Hepatocyte (in vitro differentiated cells): Measurements from ENCODE around the gene FTCD. TPM values are rescaled to one million over a fixed set of nuclear protein-coding genes. Genes with fewer than 3 reads are reported as not detected.
"Not testable (repeated sequence)": the region's sequence is repeated elsewhere in the genome, so short reads cannot be mapped to it uniquely, and the experiment has no call there.

Experiments
- DNase-seq: peaks from one replicate; pipeline ENCODE4 v3.0.0-alpha.2; 2016; ENCODE audit warnings: low spot score
- H2AFZ ChIP-seq: fragments of 200-600 bp; sonication (generic); 2 replicates; pipeline ENCODE4 v1.6.0; 2016; ENCODE audit warnings: antibody characterized with exemption, mild to moderate bottlenecking
- H3K27ac ChIP-seq: fragments of 200-600 bp; sonication (generic); 2 replicates; pipeline ENCODE4 v1.5.1; 2016; ENCODE audit warnings: mild to moderate bottlenecking
- H3K27me3 ChIP-seq: fragments of 200-600 bp; sonication (generic); 2 replicates; pipeline ENCODE4 v1.6.1; 2016
- H3K36me3 ChIP-seq: fragments of 200-600 bp; sonication (generic); replicated peaks from 2 replicates; pipeline ENCODE4 v1.5.1; 2016; ENCODE audit warnings: low read depth; ENCODE audit not compliant: insufficient read depth
- H3K4me1 ChIP-seq: fragments of 200-600 bp; sonication (generic); 2 replicates; pipeline ENCODE4 v1.5.1; 2016; ENCODE audit warnings: mild to moderate bottlenecking, moderate library complexity; ENCODE audit not compliant: insufficient read depth
- H3K4me2 ChIP-seq: fragments of 200-600 bp; sonication (generic); 2 replicates; pipeline ENCODE4 v1.6.0; 2016
- H3K4me3 ChIP-seq: fragments of 200-600 bp; sonication (generic); 2 replicates; pipeline ENCODE4 v1.5.1; 2016; ENCODE audit warnings: mild to moderate bottlenecking
- H3K79me2 ChIP-seq: fragments of 200-600 bp; sonication (generic); 2 replicates; pipeline ENCODE4 v1.6.0; 2017; ENCODE audit warnings: mild to moderate bottlenecking
- H3K9me2 ChIP-seq: fragments of 200-600 bp; sonication (generic); replicated peaks from 2 replicates; pipeline ENCODE4 v1.6.0; 2017; ENCODE audit warnings: mild to moderate bottlenecking; ENCODE audit not compliant: insufficient read depth
- H3K9me3 ChIP-seq: fragments of 200-600 bp; sonication (generic); 2 replicates; pipeline ENCODE4 v1.5.1; 2016; ENCODE audit warnings: low read depth, mild to moderate bottlenecking
- H4K20me1 ChIP-seq: fragments of 200-600 bp; sonication (generic); 2 replicates; pipeline ENCODE4 v1.6.0; 2016; ENCODE audit warnings: mild to moderate bottlenecking; ENCODE audit not compliant: insufficient read depth, poor library complexity, severe bottlenecking
- CTCF ChIP-seq: fragments of 200-600 bp; sonication (generic); IDR thresholded peaks from 2 replicates; pipeline ENCODE4 v1.5.1; 2016; ENCODE audit warnings: antibody characterized with exemption, mild to moderate bottlenecking; ENCODE audit not compliant: poor library complexity
- EZH2 ChIP-seq: fragments of 200-600 bp; sonication (generic); IDR thresholded peaks from 2 replicates; pipeline ENCODE4 v1.6.1; 2016; ENCODE audit warnings: antibody characterized with exemption, mild to moderate bottlenecking, borderline replicate concordance
- EZH2phosphoT487 ChIP-seq: fragments of 200-600 bp; sonication (generic); IDR thresholded peaks from one replicate; pipeline ENCODE4 v1.6.1; 2018; ENCODE audit warnings: antibody characterized with exemption, mild to moderate bottlenecking, low read depth, moderate library complexity; ENCODE audit not compliant: unreplicated experiment, severe bottlenecking
- WGBS: methylation state at CpG from one replicate; pipeline ENCODE4 v1.1.6; 2016; ENCODE audit warnings: low lambda C conversion rate; ENCODE audit errors: missing lambda C conversion rate; 5-methylcytosine and 5-hydroxymethylcytosine counted together
- polyA plus RNA-seq: library from polyadenylated mRNA; unstranded; fragments of >200 nt; fragmentation: Nextera tagmentation; extraction: Ambion mirVana; gene quantifications from 2 replicates; pipeline ENCODE4 v1.2.1, GENCODE V29; 2016
- total RNA-seq: library from RNA; depleted of rRNA; stranded (reverse); fragments of >200 nt; gene quantifications from 2 replicates; pipeline ENCODE4 v1.2.3, GENCODE V29; 2014

The FTCD gene
- total and polyA plus RNA-seq, 2 experiments from 2014 or later, result 27.5 to 76.8 TPM

GRCh38 chr21:46172863-46173528 is 17.6 kb upstream of the FTCD start:
- no peaks in the 10 kb centered on the region for H4K20me1 ChIP-seq
- H3K9me3 ChIP-seq, result peaks cover 5% of the 10 kb centered on the region
- no peaks in the 10 kb centered on the region for H3K4me1 ChIP-seq
- H3K4me2 ChIP-seq, result no peak overlapping the region
- no peak overlapping the region for H3K4me3 ChIP-seq
- H3K36me3 ChIP-seq, result no peaks in the 10 kb centered on the region
- H3K79me2 ChIP-seq, result peaks cover 22% of the 10 kb centered on the region
- no peaks in the 10 kb centered on the region for H3K9me2 ChIP-seq
- no peak for TF ChIP-seq CTCF
- no peak for TF ChIP-seq EZH2
- no peak for TF ChIP-seq EZH2phosphoT487
- peak; percentile 1 for DNase-seq
- WGBS, result 93% methylated on average over 5 of the region's 6 CpGs
- H3K27ac ChIP-seq, result no peak overlapping the region
- H2AFZ ChIP-seq, result no peak overlapping the region
- no peaks in the 10 kb centered on the region for H3K27me3 ChIP-seq

- H2AFZ ChIP-seq, result no peak overlapping the region
Measured at GRCh38 chr21:46171996-46172862, 16.9 kb upstream of the FTCD start.

GRCh38 chr21:46171585-46171984 is 16.2 kb upstream of the FTCD start:
- Histone ChIP-seq H3K27ac (no peak overlapping the region), H3K9me2 (no peaks in the 10 kb centered on the region), H4K20me1 (no peaks in the 10 kb centered on the region), H3K4me2 (no peak overlapping the region), H3K36me3 (no peaks in the 10 kb centered on the region), H3K27me3 (no peaks in the 10 kb centered on the region), H3K9me3 (no peaks in the 10 kb centered on the region), H3K4me1 (no peaks in the 10 kb centered on the region), H3K4me3 (no peak overlapping the region), H3K79me2 (peaks cover 16% of the 10 kb centered on the region), H2AFZ (no peak overlapping the region)
- no peak for DNase-seq
- no peak for TF ChIP-seq EZH2phosphoT487
- TF ChIP-seq EZH2, result no peak
- no peak for TF ChIP-seq CTCF
- WGBS, result 89% methylated on average over 2 of the region's 2 CpGs

More at GRCh38 chr21:46171996-46172862, 16.9 kb upstream of the FTCD start:
- no peaks in the 10 kb centered on the region for H3K9me3 ChIP-seq
- no peak for DNase-seq
- H3K27ac ChIP-seq, result no peak overlapping the region
- 92% methylated on average over 15 of the region's 21 CpGs for WGBS
- no peaks in the 10 kb centered on the region for H4K20me1 ChIP-seq
- H3K4me3 ChIP-seq, result no peak overlapping the region
- TF ChIP-seq EZH2phosphoT487 (no peak), EZH2 (no peak), CTCF (no peak)
- H3K4me2 ChIP-seq, result no peak overlapping the region
- no peaks in the 10 kb centered on the region for H3K36me3 ChIP-seq
- no peaks in the 10 kb centered on the region for H3K9me2 ChIP-seq
- no peaks in the 10 kb centered on the region for H3K4me1 ChIP-seq
- no peaks in the 10 kb centered on the region for H3K27me3 ChIP-seq
- peaks cover 17% of the 10 kb centered on the region for H3K79me2 ChIP-seq

GRCh38 chr21:46170436-46171193 is 15.2 kb upstream of the FTCD start:
- H3K4me3 ChIP-seq, H3K9me2 ChIP-seq, H3K4me2 ChIP-seq, H2AFZ ChIP-seq, H3K27ac ChIP-seq, H3K4me1 ChIP-seq, H3K9me3 ChIP-seq, H3K27me3 ChIP-seq, H3K36me3 ChIP-seq, H4K20me1 ChIP-seq: not testable (repeated sequence)
- DNase-seq, result peak; percentile 1
- WGBS, result 91% methylated on average over 1 of the region's 1 CpG
- peaks cover 10% of the 10 kb centered on the region for H3K79me2 ChIP-seq
